ENCODE data around the gene DERA. TPM values are rescaled to one million over a fixed set of nuclear protein-coding genes. Genes with fewer than 3 reads are reported as not detected.
"Not testable (repeated sequence)": the region's sequence is repeated elsewhere in the genome, so short reads cannot be mapped to it uniquely, and the experiment has no call there.

The DERA gene
- total RNA-seq, 1 donor from 2014 or later: 15.3 TPM

DNA sequence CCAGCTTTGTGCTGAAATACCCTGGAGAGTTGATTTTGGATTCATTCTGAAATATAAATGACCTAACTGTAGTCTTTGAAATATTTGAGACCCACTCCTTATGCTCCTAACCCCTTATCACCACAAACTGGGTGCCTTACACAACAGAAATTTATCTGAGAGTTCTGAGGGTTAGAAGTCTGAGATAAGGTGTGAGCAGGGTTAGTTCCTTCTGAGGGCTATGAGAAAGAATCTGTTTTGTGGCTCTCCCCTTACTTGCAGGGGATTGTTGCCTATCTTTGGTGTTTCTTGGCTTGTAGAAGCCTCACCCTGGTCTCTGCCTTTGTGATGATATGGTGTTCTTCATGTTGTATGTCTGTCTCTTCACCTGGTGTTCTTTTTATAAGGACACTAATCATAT lies 91.7 kb downstream of the DERA start:
- intact Hi-C loops (cut with micrococcal nuclease): no loop called here

DNA sequence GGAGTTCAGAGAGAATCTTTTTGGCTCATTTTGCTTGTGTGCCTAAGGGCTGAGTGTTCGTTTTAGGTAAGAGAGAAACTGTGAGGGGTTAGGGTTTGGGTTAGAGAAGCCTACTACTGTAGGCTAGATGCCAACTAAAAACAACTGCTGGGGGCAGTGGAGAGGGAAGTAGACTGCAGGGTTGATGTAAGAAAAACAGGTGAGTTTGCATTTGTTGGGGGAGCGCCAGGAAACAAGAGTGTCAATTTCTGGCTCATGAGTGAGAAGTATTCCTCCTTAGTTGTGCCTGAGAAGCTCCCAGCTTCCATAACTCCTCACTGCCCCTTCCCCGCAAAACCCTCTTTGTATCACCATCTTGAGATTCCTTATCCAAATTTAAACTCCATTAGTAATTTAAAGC lies 92.3 kb downstream of the DERA start:
- intact Hi-C loops (cut with micrococcal nuclease): no loop called here

DNA sequence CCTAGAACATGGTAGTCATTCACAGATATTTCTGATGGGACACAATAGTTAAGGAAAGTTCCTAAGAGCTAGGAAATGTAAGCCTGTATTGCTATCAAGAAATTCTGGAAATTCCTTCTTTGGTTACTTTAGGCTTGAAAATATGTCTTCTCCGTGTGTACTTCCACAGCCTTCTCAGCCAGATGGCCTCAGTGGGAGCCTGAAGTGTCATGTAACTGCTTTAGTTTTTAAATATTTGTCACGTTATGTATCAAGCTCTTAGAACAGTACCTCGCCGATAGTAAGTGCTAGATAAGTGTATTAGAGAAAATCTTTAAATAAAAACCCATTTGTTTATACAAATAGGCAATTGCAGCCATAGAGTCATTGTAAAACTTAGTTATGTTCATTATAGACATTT lies 95.6 kb downstream of the DERA start:
- intact Hi-C loops (cut with micrococcal nuclease): no loop called here

DNA sequence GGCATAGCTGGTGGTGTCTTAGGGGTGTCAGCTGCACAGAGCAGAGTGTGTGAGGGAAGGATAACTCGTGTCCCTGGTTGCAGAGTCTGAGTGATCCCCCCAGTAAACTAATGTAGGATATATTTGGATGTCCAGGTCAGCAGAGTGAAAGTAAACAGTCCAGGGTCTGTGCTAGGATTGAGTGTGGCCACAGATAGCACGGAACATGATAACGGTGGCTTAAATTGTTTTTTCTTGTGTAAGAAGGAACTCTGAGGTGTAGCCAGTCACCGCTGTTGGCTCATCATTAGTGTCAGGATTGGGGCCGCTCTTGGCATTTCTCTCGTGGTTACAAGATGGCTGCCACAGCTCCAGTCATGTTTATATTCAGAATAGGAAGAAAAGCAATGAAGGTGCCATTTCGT lies 97.3 kb downstream of the DERA start:
- intact Hi-C loops (cut with micrococcal nuclease): no loop called here

DNA sequence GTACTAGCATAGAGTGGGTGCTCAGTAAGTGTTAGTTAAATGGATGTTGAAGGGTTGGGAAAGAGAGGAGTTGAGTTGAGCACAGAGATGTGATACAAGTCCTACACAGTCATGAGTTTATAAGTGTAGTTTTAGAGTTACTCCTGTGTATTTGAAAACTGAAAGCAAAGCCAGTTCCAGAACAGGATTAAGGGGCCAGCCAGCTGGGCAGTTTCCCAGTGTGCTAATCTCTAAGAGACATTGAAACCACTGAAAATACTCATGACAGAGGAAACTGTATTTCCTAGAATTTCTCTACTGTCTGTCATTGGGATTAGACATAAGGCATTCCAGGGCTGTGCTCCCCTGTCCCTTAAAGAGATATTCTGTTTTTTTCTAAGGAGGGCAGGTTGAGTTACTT lies 101.0 kb downstream of the DERA start:
- intact Hi-C loops (cut with micrococcal nuclease): no loop called here

DNA sequence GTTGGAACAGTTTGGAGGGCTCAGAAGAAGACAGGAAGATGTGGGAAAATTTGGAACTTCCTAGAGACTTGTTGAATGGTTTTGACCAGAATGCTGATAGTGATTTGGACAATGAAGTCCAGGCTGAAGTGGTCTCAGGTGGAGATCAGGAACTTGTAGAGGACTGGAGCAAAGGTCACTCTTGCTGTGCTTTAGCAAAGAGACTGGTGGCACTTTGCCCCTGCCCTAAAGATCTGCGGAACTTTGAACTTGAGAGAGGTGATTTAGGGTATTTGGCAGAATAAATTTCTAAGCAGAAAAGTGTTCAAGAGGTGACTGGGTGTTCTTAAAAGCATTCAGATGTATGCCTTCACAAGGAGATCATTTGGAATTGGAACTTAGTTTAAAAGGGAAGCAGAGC lies 102.6 kb downstream of the DERA start:
- intact Hi-C loops (cut with micrococcal nuclease): not testable (repeated sequence)

DNA sequence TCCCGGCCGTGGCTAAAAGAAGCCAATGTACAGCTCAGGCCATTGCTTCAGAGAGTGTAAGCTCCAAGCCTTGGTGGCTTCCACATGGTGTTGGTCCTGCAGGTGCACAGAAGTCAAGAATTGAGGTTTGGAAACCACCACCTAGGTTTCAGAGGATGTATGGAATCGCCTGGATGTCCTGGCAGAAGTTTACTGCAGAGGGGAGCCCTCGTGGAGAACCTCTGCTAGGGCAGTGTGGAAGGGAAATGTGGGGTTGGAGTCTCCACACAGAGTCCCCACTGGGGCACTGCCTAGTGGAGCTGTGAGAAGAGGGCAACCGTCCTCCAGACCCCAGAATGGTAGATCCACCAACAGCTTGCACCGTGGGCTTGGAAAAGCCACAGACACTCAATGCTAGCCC lies 103.3 kb downstream of the DERA start:
- intact Hi-C loops (cut with micrococcal nuclease): not testable (repeated sequence)

DNA sequence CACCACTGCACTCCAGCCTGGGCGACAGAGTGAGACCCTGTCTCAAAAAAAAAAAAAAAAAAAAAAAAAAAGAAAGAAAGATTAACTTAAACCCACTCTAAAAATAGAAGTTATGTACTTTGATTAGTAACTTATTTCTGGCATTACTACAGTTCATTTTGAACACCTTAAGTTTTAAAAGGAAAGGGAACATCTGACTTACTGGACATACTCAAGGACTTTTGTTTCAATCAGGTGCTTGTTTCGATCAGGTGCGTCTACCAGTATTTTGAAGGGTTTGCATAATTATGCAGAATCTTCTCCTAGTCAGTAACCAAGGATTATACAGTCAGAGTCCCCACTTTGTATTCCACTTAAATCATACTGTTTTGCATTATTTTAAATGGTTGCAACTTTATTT lies 105.6 kb downstream of the DERA start:
- intact Hi-C loops (cut with micrococcal nuclease): no loop called here

DNA sequence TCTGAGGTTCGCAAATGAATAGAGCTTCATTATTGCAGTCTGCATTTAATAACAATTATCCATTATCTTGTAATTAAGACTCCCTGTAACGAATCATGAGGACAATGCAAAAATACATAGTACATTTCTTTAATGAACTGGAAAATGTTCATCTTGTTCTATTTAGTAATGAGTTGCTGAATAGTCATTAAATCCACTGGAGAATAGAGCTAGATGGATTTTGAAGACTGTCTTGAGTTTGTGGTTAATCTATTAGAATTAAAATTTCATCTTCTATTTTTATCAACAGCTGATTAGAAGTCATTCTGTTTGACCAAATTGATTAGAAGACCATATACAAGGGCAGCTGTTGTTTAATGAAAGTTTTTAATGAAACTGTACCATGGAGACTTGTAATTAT lies 107.2 kb downstream of the DERA start:
- intact Hi-C loops (cut with micrococcal nuclease): no loop called here

DNA sequence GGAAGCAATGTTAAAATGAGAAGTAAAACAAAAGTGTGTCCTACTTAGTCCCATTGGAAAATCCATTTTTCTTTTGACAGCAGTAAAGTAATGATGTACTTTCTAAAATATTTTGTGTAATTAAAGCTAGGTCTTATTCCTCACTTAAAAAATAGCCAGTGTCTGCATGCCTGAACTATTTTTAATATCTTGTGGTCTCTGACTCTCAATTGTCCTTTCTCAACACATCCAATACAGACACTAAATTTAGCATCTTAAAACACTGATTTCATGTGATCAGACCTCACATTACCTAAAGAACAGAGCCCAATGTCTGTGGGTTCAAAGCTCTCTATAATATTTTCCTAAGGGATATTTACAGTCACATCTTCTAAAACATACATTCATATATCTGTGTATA lies 108.0 kb downstream of the DERA start:
- intact Hi-C loops (cut with micrococcal nuclease): no loop called here

DNA sequence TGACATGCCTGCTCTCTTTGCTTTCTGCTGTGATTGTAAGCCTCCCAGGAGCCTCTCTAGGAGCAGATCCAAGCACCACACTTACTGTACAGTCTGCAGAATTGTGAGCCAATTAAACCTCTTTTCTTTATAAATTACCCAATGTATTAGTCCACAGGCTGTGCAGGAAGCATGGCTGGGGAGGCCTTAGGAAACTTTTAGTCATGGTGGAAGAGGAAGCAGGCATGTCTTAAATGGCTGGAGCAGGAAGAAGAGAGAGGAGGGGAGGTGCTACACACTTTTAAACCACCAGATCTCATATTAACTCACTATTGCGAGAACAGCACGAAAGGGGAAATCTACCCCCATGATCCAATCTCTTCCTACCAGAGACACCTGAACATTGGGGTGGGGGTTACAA lies 108.9 kb downstream of the DERA start:
- intact Hi-C loops (cut with micrococcal nuclease): no loop called here

DNA sequence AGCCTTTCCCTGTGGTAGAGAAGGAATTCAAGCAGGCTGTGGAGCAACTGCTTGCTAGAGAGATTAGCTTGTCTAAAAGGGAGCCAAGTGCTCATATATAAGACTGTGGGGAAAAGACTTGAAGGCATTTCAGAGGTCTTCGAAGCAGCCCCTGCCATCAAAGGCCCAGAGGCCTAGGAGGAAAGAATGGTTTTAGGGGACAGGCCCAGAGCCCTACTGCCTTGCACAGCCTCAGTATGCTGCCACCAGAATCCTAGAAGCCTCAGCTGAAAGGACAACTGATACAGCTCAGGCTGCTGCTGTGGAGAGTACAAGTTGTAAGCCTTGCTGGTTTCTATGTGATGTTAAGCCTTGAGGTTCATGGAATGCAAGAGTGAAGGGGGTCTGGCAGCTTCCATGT lies 109.9 kb downstream of the DERA start:
- intact Hi-C loops (cut with micrococcal nuclease): no loop called here

DNA sequence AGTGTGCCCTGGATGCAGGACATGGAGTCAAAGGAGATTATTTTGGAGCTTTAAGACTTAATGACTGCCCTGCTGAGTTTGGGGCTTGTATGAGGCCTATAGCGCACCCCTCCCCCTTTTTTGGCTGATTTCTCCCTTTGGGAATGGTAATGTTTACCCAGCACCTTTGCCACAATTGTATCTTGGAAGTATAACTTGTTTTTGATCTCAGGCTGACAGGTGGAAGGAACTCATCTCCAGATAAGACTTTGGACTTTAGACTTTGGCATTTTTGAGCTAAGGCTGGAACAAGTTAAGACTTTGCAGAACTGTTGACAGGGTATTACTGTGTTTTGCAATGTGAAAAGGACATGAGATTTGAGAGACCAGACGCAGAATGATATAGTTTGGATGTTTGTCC lies 110.5 kb downstream of the DERA start:
- intact Hi-C loops (cut with micrococcal nuclease): no loop called here

DNA sequence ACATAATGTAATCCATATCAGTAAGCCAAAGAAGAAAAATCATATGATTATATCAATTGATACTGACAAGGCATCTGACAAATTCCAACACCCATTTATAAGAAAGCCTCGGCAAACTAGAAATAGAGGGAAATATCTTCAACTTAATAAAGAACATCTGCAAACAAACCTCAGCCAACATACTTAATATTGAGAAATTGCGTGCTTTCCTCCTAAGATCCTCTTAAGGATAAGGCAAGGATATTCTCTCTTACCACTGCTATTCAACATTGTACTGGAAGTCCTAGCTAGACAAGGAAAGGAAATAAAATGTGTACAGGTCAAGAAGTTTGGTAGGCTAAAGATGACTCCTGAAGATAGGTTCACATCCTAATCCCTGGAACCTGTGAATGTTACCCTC lies 115.9 kb downstream of the DERA start:
- intact Hi-C loops (cut with micrococcal nuclease): no loop called here

DNA sequence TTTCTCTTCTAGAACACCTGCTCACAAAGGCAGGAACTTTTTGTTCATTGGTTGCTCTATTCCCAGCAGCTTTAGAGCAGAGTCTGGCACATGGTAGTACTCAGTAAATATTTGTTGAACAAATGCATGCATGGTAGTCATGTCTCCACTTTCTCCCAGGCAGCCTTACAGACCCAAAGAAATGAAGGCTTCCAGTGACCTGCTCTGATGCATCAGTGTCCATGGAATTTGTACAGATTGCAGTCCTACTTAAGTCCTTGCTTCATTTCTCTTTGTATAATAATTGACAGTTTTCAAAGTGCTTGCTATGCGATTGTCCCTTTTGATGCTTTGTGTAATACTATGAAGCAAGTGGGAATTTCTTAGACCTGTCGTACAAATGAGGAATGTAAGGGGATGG lies 119.6 kb downstream of the DERA start:
- intact Hi-C loops (cut with micrococcal nuclease): no loop called here

DNA sequence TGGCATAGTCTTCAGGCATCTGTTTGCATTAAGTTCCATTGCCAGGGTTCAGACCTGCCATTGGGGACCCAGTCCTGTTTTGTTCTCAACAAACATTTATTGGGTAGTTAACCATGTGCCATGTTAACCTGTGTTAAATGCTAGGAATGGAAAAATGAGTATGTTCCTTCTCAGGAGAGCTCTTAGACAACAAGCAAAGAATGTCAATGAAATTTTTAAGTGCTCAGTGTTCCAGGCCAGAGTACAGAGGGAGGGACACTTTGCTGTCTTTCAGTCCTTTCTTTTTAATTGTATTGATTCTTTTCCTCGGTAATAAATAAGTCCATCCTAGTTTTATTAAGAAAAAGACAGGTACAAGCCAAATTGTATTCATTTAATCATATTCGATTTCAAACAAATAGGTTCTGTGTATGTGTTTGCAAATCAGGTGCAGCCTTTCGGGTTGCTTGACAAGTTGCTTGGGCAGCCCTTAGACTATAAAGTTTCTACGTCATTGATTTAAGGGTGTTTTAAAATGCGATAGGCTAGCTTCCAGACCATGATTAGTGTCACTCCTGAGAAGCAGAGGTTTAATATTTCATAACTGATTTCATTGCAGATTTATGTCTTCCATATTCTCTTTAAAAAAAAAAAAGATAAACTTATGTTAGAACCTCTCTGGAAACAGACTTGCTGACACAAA lies 123.1 kb downstream of the DERA start:
- intact Hi-C loops (cut with micrococcal nuclease): no loop called here

DNA sequence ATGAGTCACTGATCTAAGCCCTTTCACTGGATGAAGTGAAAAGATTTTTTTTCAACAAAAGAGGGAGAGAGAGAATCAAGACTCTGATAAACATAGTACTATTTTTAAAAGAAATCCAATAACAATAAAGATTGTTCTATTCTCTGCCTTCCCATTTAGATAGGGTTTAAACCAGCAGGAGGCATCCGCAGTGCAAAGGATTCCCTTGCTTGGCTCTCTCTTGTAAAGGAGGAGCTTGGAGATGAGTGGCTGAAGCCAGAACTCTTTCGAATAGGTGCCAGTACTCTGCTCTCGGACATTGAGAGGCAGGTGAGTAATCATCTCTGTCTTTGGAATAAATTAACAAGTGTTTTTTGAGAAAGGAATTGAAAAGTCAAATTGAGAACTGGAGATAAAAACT lies 124.9 kb downstream of the DERA start:
- intact Hi-C loops (cut with micrococcal nuclease): no loop called here

DNA sequence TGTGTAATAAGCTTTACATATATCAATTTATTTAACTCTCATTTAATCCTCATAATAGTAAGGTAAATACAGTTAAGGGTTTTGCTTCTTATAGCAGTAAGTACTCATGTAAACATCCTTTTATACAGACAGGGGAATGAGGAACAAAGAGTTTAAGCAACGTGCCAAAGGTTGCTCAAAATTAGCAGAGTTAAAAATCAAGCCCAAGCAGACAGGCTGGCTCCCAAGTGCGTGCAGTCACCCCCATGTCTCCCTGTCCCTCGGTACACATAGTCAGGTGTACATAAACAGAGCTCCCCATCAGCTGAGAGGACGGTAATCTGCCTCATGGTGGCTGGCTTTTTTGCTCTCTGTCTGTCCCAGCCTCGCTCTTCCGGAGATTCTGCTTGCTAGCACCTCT lies 126.4 kb downstream of the DERA start:
- intact Hi-C loops (cut with micrococcal nuclease): no loop called here

DNA sequence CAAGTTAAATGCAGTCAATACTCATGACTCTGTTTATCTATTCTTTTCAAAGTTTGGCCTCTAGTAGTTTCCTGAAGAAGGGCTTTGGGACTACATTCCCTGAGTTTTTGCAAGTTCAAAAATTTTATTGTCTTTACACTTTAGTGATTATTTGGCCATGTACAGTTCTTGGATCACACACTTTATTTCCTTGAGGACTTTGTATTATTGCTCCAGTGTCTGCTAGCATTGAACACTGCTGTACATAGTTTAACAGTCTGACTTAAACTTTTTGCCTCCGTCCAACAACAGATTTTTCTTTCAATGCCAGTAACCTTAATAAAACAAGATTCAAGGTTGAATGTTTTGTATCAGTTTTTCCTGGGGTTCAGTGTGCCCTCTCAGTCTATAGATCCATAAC lies 132.3 kb downstream of the DERA start:
- intact Hi-C loops (cut with micrococcal nuclease): no loop called here

DNA sequence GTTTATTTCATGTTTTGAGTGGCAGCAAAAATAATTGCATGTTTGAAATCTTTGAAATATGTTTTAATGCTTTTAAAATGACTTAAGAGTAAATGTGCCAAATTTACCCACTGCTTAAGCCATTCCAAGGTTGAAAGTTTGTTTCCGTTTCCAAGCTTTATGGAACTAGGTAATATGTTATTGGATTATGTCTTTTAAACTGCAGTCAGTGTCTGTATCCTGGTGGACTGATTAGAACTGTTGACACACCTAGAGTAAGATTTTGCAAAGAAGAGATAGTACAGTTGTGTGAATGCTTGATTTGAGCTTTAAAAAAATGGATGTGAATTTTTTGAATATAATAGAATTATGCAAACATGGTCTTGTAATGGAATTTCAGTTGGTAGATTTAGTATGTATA lies 135.1 kb downstream of the DERA start:
- intact Hi-C loops (cut with micrococcal nuclease): no loop called here

DNA sequence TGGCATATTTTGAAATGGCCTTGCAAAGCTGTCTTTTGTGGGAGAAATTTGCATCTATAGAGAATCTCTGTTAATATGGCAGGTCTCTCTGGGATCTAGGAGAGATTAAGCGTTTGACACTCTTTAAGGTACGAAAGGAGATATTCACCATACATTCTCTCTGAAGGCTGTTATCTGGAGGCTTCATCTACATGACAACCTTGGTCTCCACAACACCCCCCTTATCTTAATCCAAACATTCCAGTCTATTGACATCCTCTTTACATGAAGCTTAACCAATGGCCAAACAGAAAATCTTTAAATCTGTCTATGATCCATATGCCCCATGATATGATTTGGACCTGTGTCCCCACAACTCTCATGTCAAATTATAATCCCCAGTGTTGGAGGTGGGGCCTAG lies 137.4 kb downstream of the DERA start:
- intact Hi-C loops (cut with micrococcal nuclease): no loop called here

DNA sequence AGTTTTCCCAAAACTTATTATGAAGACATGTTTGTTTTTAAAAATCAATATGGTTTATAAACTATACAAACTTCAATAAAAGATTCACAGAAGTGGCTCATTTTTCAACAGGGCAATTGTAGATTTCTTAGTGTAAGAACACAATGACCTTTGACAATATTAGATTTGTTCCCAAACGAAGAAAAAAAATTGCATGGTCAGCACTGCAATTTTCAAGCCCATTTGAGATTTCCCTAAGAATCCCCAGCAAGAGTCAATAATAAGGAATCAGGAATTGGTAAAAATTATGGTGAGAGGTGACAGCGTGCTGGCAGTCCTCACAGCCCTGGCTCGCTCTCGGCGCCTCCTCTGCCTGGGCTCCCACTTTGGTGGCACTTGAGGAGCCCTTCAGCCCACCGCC lies 145.8 kb downstream of the DERA start:
- intact Hi-C loops (cut with micrococcal nuclease): no loop called here

DNA sequence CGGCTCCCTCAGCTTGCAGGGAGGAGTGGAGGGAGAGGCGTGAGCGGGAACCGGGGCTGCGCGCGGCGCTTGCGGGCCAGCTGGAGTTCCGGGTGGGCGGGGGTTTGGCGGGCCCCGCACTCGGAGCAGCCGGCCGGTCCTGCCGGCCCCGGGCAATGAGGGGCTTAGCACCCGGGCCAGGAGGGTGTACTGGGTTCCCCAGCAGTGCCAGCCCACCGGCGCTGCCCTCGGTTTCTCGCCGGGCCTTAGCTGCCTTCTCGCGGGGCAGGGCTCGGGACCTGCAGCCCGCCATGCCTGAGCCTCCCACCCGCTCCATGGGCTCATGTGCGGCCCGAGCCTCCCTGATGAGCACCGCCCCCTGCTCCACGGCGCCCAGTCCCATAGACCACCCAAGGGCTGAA lies 146.2 kb downstream of the DERA start:
- intact Hi-C loops (cut with micrococcal nuclease): not testable (repeated sequence)

DNA sequence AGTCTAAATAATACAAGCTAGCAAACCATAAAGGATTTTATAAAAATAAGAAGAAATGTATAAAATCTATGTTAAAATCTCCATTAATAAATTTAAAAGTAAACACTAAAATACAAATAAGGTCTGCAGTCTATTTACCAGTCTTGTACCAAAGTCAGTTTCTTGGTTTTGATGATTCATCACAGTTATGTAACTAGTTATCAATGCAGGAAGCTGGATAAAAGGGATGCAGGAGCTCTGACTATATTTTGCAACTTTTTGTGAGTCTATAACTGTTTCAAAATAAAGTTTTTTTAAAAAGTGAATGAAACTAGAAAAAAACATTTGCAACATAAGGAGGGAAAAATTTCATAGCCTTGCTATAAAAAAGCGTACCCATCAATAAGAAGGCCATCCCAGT lies 151.5 kb downstream of the DERA start:
- intact Hi-C loops (cut with micrococcal nuclease): no loop called here
